ENCODE measurements around the gene ZNFX1. TPM values are rescaled to one million over a fixed set of nuclear protein-coding genes. Genes with fewer than 3 reads are reported as not detected.
A peak's percentile ranks its signal among the peaks of the same experiment; 100 is the strongest.
"Not testable (repeated sequence)": the region's sequence is repeated elsewhere in the genome, so short reads cannot be mapped to it uniquely, and the experiment has no call there.

Gene ZNFX1
- total RNA-seq: 40.7 TPM

DNA sequence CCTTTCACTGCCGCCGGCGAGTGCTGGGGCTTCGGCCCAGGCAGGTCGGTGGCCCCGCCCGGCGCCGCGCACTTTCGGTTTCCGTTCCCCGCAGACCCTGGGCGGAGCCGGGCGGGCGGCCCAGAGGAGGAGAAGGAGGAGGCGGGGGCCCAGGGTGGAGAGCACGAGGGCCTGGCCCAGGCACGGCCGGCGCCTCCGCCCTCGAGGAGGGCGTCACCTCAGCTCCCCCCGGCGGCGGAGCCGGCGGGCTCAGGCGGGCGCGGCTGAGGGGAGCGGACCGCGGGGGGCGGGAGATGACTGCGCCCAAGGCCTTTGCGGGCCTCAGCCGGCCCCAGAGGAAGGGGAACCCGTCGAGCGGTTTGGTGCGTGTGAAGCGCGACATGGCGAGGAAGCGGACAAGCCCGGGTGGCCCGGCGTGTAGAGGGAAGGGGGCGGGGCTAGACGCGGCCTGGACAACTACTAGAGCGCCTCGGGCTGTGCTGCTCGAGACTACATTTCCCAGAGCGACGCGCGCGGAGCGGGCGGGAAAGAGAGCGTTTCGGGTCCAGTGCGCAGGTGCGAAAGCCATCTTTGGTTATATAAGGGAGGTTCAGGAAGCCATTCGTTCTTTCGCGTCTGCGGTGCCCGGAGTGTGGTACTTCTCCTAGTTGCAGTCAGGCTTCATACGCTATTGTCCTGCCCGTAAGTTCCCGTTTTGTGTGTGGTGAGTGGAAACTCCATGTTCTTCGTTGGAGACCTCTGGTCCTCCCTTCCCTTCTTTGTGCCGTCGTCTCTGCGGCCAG lies at the start of gene ZNFX1:
Gene ZNFX1 (minus strand): TSS at position 22 of the 782 bp plus-strand sequence. CDS start 2,218 bp downstream, outside the sequence.
- intact Hi-C loops (cut with DNase I): no loop called here
- ATAC-seq (peak; percentile 96), DNase-seq (ENCODE audit: low spot score) (peak; percentile 100)

- no peak for DNase-seq (ENCODE audit: low spot score)
- intact Hi-C loops (cut with DNase I): no loop called here
- no peak for ATAC-seq
These were observed 48.2 kb upstream of the ZNFX1 start for GRCh38 chr20:49326026-49326425.

GRCh38 chr20:49324306-49324705 lies 46.4 kb upstream of the ZNFX1 start:
- ATAC-seq (no peak), DNase-seq (ENCODE audit: low spot score) (no peak)
- intact Hi-C loops (cut with DNase I): no loop called here

GRCh38 chr20:49323622-49324238 lies 45.9 kb upstream of the ZNFX1 start:
- DNase-seq (ENCODE audit: low spot score) (no peak), ATAC-seq (peak; percentile 39)
- intact Hi-C loops (cut with DNase I): no loop called here

- intact Hi-C loops (cut with DNase I): no loop called here
- no peak for DNase-seq (ENCODE audit: low spot score)
- ATAC-seq: no peak
These were observed 42.6 kb upstream of the ZNFX1 start for GRCh38 chr20:49320460-49320859.

DNA sequence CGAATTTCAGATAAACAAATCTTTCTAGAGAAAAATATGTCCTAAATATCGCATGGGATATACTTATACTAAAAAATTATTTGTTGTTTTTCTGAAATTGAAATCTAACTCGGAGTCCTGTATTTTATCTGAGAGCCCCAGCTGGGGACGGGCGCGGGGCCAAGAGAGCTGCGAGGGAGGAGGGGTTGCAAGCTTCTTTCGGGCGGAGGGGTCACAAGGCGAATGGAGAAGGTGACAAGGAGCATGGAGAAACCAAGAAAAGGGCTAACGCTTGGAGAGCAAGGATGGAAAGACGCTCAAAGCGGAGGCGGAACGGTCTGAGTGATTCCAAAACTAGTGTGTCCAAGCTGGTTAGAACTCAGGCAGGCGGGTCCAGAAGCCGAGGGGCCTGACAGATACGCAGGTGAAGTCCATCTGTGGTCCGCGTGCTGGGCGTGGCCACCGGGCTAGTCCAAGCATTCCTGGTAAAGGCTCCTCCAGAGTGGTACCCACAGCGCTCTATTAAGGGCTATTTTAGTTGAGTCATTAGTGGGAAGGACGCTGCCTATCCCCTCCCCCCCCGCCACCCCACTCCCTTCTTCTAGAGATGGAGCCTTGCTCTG lies 41.5 kb upstream of the ZNFX1 start:
- DNase-seq (ENCODE audit: low spot score) (no peak), ATAC-seq (no peak)
- intact Hi-C loops (cut with DNase I): no loop called here

DNA sequence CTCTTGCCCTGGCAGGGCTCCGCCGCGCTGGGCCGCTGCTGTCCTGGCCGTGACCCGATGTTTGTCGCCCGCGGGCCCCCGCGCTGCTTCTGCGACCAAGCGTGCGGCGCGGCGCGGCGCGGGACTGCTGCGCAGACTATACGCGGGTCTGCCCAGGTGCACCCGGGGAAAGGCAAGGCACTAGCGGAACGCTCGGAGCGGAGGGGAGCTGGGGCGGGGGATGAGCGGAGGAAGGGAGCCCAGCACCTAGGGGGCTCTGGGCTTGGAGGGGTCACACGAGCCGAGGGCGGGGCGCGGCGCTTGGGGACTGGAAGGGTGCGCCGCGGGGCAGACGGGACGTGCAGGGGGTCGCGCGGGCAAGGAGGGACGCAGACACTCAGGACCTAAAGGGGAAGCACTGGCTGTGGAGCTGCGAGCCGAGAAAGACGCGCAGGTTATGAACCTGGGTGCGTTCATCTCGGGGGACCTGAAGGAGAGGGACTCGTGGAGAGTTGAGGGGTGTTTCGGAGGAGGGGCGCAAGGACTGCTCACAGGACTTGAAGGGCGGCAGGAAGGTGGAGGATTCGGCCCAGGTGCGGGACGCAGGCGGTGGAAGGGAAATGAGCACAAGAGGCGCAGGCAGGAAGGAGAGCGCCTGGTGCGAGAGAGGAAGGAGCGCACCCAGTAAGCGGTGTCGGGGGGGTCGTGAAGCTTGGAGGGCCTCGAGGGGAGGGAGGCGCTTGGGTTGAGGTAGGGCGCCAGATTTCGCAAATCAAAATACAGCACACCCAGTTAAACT lies 40.8 kb upstream of the ZNFX1 start:
- intact Hi-C loops (cut with DNase I): no loop called here
- no peak for ATAC-seq
- no peak for DNase-seq (ENCODE audit: low spot score)

DNA sequence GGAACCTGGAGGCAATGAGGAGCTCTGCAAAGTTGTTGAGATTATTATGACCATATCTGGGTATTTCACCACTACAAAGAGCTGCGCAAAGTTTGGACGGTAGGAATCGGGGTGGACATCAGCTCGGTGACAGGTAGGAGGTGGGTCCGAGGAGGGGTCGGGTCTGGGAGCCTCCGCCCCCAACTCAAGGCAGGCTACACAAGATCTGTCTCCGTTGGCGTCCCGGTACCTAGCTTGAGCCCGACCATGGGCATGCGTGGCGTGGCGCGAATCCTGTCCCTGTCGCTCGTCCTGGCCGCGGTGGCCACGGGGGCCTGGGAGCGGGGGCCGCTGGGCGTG lies 40.2 kb upstream of the ZNFX1 start:
- ATAC-seq (no peak), DNase-seq (ENCODE audit: low spot score) (no peak)
- intact Hi-C loops (cut with DNase I): no loop called here

DNA sequence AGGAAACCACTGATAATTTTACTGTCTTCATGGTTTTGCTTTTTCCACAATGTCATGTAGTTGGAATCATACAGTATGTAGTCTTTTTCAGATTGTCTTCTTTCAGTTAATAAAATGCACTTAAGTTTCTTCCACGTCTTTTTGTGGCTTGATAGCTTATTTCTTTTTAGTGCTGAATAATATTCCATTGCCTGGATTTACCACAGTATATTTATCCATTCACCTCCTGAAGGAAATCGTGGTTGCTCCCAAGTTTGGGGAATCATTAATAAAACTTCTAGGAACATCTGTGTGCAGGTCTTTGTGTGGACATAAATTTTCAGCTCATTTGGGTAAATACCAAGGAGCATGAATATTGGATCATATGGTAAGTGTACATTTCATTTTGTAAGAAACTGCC lies 38.8 kb upstream of the ZNFX1 start:
- DNase-seq (ENCODE audit: low spot score): no peak
- intact Hi-C loops (cut with DNase I): no loop called here
- no peak for ATAC-seq

DNA sequence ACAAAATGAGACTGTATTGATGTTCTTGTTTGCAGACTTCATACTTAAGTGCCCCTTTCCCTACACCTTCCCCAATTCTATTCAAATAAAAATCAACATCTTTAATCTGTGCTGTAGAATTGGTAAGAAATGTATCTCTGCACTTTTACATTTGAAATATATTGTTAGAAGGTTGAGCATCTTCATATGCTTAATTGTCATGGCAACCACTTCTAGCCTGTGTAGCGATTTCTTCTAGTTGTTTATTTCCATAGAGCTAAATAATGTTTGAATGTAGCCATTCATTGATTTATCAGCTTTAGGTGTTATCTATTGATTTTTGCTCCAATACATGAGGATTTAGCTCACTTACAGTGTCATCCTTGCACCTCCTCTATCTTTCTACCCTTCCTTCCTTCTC lies 37.7 kb upstream of the ZNFX1 start:
- no peak for ATAC-seq
- DNase-seq (ENCODE audit: low spot score): no peak
- intact Hi-C loops (cut with DNase I): no loop called here

GRCh38 chr20:49314052-49314451 lies 36.2 kb upstream of the ZNFX1 start:
- DNase-seq (ENCODE audit: low spot score); ATAC-seq; intact Hi-C loops (cut with DNase I): not testable (repeated sequence)

DNA sequence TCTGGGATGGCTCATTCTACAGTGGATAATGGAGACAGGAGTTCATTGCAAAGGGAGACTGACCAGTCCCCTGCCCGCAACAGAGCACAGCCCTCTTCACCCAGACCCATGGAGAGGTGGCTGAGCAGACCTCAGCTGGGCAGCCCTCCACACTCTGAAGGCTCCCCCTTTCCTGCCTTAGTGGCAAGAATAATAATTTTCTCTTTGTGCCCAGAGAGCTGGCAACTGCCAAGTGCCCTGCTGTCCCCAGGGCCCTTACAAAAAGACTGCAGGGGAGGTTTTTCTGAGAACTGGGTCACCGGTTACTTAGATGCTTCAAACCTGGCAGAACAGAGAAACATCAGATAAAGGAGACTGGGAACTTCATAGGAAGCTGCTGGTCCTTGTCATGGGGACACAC lies 35.4 kb upstream of the ZNFX1 start:
- ATAC-seq (no peak), DNase-seq (ENCODE audit: low spot score) (no peak)
- intact Hi-C loops (cut with DNase I): no loop called here

DNA sequence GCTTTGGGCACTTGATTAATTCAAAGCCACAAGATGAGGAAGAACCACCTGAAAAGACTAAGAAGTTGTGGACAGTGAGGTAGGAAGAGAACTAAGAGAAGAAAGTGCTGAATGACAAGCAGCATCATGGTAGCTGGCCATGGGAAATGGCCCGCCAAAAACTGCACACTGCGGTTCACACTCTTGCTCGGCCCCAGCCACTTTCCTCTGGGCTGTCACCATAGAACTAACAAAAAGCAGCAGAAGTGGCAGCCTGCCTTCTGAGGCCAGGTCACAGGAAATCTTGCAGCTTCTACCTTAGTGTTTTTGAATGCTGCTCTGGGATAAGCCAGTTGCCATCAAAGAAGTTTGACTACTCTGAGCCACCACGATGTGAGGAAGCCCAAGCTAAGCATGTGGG lies 34.8 kb upstream of the ZNFX1 start:
- ATAC-seq: no peak
- no peak for DNase-seq (ENCODE audit: low spot score)
- intact Hi-C loops (cut with DNase I): no loop called here

GRCh38 chr20:49310705-49311104 lies 32.8 kb upstream of the ZNFX1 start:
- no peak for ATAC-seq
- intact Hi-C loops (cut with DNase I): no loop called here
- DNase-seq (ENCODE audit: low spot score): no peak

DNA sequence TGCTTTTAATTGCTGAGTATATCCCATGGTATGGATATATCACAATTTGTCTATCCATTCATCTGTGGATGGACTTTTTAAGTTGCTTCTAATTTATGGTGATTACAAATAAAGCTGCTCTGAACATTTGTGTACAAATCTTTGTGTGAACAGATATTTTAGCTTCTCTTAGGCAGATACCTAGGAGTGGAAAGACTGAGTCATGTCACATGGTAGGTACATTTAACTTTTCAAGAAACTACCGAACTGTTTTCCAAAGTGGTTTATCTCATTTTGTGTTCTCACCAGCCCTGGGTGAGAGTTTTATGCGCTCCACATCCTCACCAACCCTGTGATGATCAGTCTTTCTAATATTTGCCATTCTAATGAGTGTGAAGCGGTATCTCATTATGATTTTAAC lies 31.0 kb upstream of the ZNFX1 start:
- ATAC-seq: no peak
- intact Hi-C loops (cut with DNase I): no loop called here
- no peak for DNase-seq (ENCODE audit: low spot score)

GRCh38 chr20:49306903-49307620 lies 29.2 kb upstream of the ZNFX1 start:
- ATAC-seq (no peak), DNase-seq (ENCODE audit: low spot score) (no peak)
- intact Hi-C loops (cut with DNase I): no loop called here

DNA sequence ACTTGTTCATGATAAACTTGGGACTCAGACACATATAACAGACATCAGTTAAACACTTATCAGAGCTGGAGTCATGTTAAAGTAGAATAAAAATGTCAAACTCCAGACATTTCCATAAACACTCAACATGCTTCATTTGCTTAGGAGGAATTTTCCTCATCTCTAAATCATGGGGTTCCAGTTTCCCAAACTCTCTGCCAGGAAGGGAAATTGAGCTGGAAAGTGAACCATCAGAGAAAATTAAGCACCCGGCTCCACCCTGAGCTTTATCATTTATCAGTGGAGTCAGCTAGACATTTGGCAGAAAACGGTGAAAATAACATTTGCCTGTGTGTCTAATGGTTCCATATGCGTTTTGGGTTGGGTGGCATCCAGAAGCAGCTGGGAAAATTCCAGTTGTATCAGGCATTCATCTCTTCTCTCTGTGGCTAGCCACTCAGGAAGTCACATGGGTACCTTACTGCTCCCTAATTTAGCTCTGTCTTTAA lies 25.3 kb upstream of the ZNFX1 start:
- DNase-seq (ENCODE audit: low spot score): no peak

GRCh38 chr20:49297605-49298530 lies 20.0 kb upstream of the ZNFX1 start:
- intact Hi-C loops (cut with DNase I): no loop called here
- DNase-seq (ENCODE audit: low spot score): no peak
- no peak for ATAC-seq

More for the DNA sequence above, 25.3 kb upstream of the ZNFX1 start:
- no peak for ATAC-seq
- intact Hi-C loops (cut with DNase I): no loop called here
